GM23248 (cell line): Measurements from ENCODE around the gene COL6A3. TPM values are rescaled to one million over a fixed set of nuclear protein-coding genes. Genes with fewer than 3 reads are reported as not detected.

ENCODE experiments used
- DNase-seq: peaks from one replicate; pipeline ENCODE4 v3.0.0-alpha.2; 2015
- H2AFZ ChIP-seq: fragments of 200-600 bp; sonication (generic); 2 replicates; pipeline ENCODE4 v1.6.1; 2016; ENCODE audit warnings: antibody characterized with exemption
- H3F3A ChIP-seq: fragments of 200-600 bp; sonication (generic); 2 replicates; pipeline ENCODE4 v1.6.1; 2016; ENCODE audit warnings: mild to moderate bottlenecking, antibody characterized with exemption, mixed run types; ENCODE audit not compliant: insufficient read depth
- H3K27ac ChIP-seq: fragments of 200-600 bp; sonication (generic); 2 replicates; pipeline ENCODE4 v1.5.1; 2016; ENCODE audit warnings: mild to moderate bottlenecking
- H3K27me3 ChIP-seq: fragments of 200-600 bp; sonication (generic); replicated peaks from 2 replicates; pipeline ENCODE4 v1.6.1; 2016; ENCODE audit warnings: mild to moderate bottlenecking; ENCODE audit not compliant: insufficient read depth
- H3K36me3 ChIP-seq: fragments of 200-600 bp; sonication (generic); 2 replicates; pipeline ENCODE4 v1.6.1; 2016; ENCODE audit warnings: low read depth, mild to moderate bottlenecking
- H3K4me1 ChIP-seq: fragments of 200-600 bp; sonication (generic); 2 replicates; pipeline ENCODE4 v1.6.1; 2016; ENCODE audit warnings: mild to moderate bottlenecking; ENCODE audit not compliant: insufficient read depth
- H3K4me2 ChIP-seq: fragments of 200-600 bp; sonication (generic); one replicate; pipeline ENCODE4 v1.6.1; 2016; ENCODE audit warnings: mild to moderate bottlenecking; ENCODE audit not compliant: unreplicated experiment
- H3K4me3 ChIP-seq: fragments of 200-600 bp; sonication (generic); 2 replicates; pipeline ENCODE4 v1.5.1; 2016; ENCODE audit warnings: mild to moderate bottlenecking
- H3K79me2 ChIP-seq: fragments of 200-600 bp; sonication (generic); 2 replicates; pipeline ENCODE4 v1.6.1; 2016; ENCODE audit warnings: mild to moderate bottlenecking; ENCODE audit not compliant: insufficient read depth
- H3K9ac ChIP-seq: fragments of 200-600 bp; sonication (generic); 2 replicates; pipeline ENCODE4 v1.6.1; 2016; ENCODE audit warnings: mild to moderate bottlenecking
- H3K9me2 ChIP-seq: fragments of 200-600 bp; sonication (generic); 2 replicates; pipeline ENCODE4 v1.6.1; 2016; ENCODE audit warnings: mixed run types, mild to moderate bottlenecking, moderate library complexity; ENCODE audit not compliant: insufficient read depth
- H3K9me3 ChIP-seq: fragments of 200-600 bp; sonication (generic); one replicate; pipeline ENCODE4 v1.6.1; 2017; ENCODE audit warnings: low read depth
- H4K20me1 ChIP-seq: fragments of 200-600 bp; sonication (generic); 2 replicates; pipeline ENCODE4 v1.6.0; 2016; ENCODE audit not compliant: insufficient read depth
- EZH2 ChIP-seq: fragments of 200-600 bp; sonication (generic); IDR thresholded peaks from 2 replicates; pipeline ENCODE4 v1.6.1; 2018; ENCODE audit warnings: antibody characterized with exemption, mild to moderate bottlenecking; ENCODE audit not compliant: insufficient read depth, poor library complexity, severe bottlenecking
- EZH2phosphoT487 ChIP-seq: fragments of 200-600 bp; sonication (generic); IDR thresholded peaks from 2 replicates; pipeline ENCODE4 v1.6.1; 2018; ENCODE audit warnings: antibody characterized with exemption, moderate library complexity, mild to moderate bottlenecking, low read depth; ENCODE audit not compliant: insufficient read depth
- WGBS, 2 experiments: methylation state at CpG; one replicate each; pipeline ENCODE4 v1.1.6; 2015 to 2017; ENCODE audit warnings: low lambda C conversion rate in 2 of 2, low coverage in 1 of 2; ENCODE audit errors: missing lambda C conversion rate in 2 of 2; 5-methylcytosine and 5-hydroxymethylcytosine counted together
- in situ Hi-C: fragments of 300-500 bp; cut with MboI; formaldehyde crosslinking; loops from 2 replicates; pipeline ENCODE4 v1.15.0; 2020
- polyA plus RNA-seq: library from polyadenylated mRNA; unstranded; fragments of >200 nt; fragmentation: Nextera tagmentation; extraction: Ambion mirVana; gene quantifications from 2 replicates; pipeline ENCODE4 v1.2.1, GENCODE V29; 2016
- total RNA-seq: library from RNA; depleted of rRNA; stranded (reverse); fragments of >200 nt; shearing (Covaris generic); gene quantifications from 2 replicates; pipeline ENCODE4 v1.2.3, GENCODE V29; 2014

The COL6A3 gene
- total and polyA plus RNA-seq, 2 experiments from 2014 or later, result 344 to 1,362 TPM

DNA sequence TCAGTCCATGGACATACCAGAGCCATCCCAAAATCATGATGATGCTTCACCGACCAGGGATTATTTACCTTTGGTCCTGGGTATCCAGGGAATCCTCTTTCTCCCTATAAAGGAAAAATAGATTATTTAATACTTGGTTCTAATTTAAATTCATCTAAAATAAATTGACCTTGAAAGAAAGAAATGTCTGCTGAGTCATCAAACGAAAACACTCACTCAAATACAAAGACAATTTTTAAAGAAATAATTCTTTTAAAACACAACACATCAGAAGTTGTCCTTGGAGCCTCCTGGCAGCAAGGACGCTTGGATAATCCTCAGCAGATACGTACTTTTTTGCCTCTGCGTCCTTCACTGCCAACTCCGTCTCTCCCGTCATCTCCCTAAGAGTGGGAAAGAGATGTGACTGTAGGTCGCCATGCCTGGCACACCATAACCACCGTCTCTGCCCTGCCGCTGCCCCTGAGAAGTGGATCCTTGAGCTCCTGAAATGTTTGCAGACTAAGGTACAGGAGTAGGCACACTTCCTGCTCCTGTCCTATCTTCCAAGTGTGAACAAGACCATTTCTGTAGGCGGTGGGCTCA lies 65.6 kb downstream of the COL6A3 start:
- no peak for TF ChIP-seq EZH2phosphoT487
- TF ChIP-seq EZH2, result no peak
- Histone ChIP-seq H3K36me3 (peaks cover 100% of the 10 kb centered on the region), H4K20me1 (no peaks in the 10 kb centered on the region), H2AFZ (no peak overlapping the region), H3K79me2 (peaks cover 88% of the 10 kb centered on the region), H3F3A (peaks cover 100% of the 10 kb centered on the region), H3K27ac (peak overlapping the region; percentile 11; the same call in 1 of the 2 replicates), H3K27me3 (no peaks in the 10 kb centered on the region), H3K9me2 (no peaks in the 10 kb centered on the region), H3K9ac (no peak overlapping the region), H3K4me1 (peaks cover 9% of the 10 kb centered on the region; the same call in 1 of the 2 replicates), H3K4me2 (no peak overlapping the region), H3K4me3 (no peak overlapping the region), H3K9me3 (no peaks in the 10 kb centered on the region)
- DNase-seq, result no peak
- 92 to 93% methylated on average over 11 of the region's 11 CpGs for WGBS, 2 experiments
- in situ Hi-C loops, result no loop called here

DNA sequence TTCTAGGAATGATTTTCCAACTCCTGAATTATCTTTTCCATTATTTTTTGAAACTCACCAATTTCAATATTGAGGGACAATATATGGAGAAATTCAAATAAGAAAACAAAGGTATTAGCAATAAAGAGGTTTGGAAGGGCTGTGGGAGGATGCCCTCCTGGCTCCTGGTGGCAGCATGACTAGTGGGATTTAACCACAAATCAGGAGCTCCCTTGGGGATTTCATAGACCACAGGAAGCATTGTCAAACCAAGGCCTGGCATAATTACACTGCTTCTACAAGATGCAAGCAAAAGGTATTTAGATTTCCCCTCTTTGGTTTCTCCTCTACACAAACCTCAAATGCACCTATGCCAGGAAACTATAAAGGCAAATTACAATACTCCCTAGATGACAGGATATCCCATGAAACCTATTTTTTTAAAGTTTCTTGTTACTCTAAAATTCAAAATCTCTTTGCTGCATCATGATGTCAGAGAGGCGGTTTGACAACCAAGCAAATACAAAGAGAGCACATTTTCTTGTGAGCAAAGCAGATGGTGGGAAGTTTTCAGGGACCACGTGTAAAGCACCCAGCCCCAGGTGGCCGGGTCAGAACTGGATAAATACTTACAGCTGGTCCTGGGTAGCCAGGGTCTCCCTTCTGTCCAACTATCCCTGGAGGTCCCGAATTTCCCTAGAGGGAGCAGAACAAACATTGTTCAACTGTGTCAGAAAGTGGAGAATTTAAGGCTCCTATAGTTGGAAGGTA lies 67.9 kb downstream of the COL6A3 start:
- Histone ChIP-seq H3K79me2 (peaks cover 86% of the 10 kb centered on the region), H3K27ac (peak overlapping the region; percentile 53), H2AFZ (no peak overlapping the region), H3K9me2 (no peaks in the 10 kb centered on the region), H3K4me2 (no peak overlapping the region), H3K36me3 (peaks cover 95% of the 10 kb centered on the region), H3K4me1 (peaks cover 9% of the 10 kb centered on the region; the same call in 1 of the 2 replicates), H3K9me3 (no peaks in the 10 kb centered on the region), H3K4me3 (no peak overlapping the region), H4K20me1 (no peaks in the 10 kb centered on the region), H3F3A (peaks cover 98% of the 10 kb centered on the region), H3K9ac (peak overlapping the region; percentile 11; the same call in 1 of the 2 replicates), H3K27me3 (no peaks in the 10 kb centered on the region)
- peak; percentile 71 for DNase-seq
- in situ Hi-C loops, result no loop called here
- WGBS, 2 experiments, result 83 to 84% methylated on average over 4 of the region's 4 CpGs
- TF ChIP-seq EZH2, result no peak
- no peak for TF ChIP-seq EZH2phosphoT487

DNA sequence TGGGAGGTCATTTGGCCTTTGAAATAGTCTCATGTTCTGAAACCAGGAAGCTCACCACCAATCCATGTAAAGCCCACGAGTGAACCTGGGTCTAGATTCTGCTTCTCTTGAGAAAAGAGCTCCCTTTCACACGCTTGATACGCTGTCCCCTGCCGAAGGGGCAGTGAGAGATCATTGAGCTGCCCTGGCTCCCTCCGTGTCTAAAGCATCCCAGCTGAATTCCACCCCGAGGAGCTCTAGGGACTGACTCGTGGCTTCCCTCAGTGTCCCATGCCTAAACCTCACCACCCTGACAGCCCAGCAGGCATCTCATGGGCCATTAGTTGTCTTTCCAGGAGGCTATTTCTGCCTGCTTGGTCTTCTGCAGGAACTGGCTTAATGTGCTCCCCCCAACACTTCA lies 68.6 kb downstream of the COL6A3 start:
- H3K27ac ChIP-seq, result peak overlapping the region; percentile 53
- H4K20me1 ChIP-seq, result no peaks in the 10 kb centered on the region
- peaks cover 9% of the 10 kb centered on the region; the same call in 1 of the 2 replicates for H3K4me1 ChIP-seq
- no peak overlapping the region for H2AFZ ChIP-seq
- no peak overlapping the region for H3K4me2 ChIP-seq
- DNase-seq, result no peak
- H3K9ac ChIP-seq, result peak overlapping the region; percentile 11; the same call in 1 of the 2 replicates
- WGBS, 2 experiments, result 96 to 98% methylated on average over 5 to 7 of the region's 7 CpGs
- in situ Hi-C loops, result no loop called here
- H3K4me3 ChIP-seq, result no peak overlapping the region
- TF ChIP-seq EZH2 (no peak), EZH2phosphoT487 (no peak)
- peaks cover 95% of the 10 kb centered on the region for H3K36me3 ChIP-seq
- H3K27me3 ChIP-seq, result no peaks in the 10 kb centered on the region
- no peaks in the 10 kb centered on the region for H3K9me3 ChIP-seq
- no peaks in the 10 kb centered on the region for H3K9me2 ChIP-seq
- peaks cover 86% of the 10 kb centered on the region for H3K79me2 ChIP-seq
- peaks cover 98% of the 10 kb centered on the region for H3F3A ChIP-seq

DNA sequence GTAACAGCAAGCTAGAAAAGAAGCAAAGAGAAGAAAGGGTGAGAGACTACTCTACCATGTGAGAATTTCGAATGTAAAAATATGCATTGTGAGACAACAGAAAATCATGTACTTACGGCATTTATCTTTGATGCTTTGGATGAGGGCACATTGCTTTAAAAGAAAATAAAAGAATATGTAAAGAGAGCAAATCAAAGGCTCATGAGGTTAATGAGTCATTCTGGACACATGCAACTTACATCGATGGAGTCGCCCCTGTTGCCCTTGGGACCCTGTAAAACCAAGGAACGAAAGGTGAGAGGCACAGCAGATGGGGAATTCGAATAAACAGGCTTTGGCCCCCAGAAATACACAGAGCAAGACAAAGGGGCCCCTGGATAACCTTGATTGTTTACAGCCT lies 69.0 kb downstream of the COL6A3 start:
- peak overlapping the region; percentile 53 for H3K27ac ChIP-seq
- no peak for DNase-seq

More for the DNA sequence above, 69.0 kb downstream of the COL6A3 start:
- in situ Hi-C loops, result no loop called here
- H3K4me3 ChIP-seq, result no peak overlapping the region
- no peak overlapping the region for H2AFZ ChIP-seq
- H3K9me2 ChIP-seq, result no peaks in the 10 kb centered on the region
- H3F3A ChIP-seq, result peaks cover 98% of the 10 kb centered on the region
- H3K27me3 ChIP-seq, result no peaks in the 10 kb centered on the region
- H3K9ac ChIP-seq, result no peak overlapping the region
- peaks cover 86% of the 10 kb centered on the region for H3K79me2 ChIP-seq
- no peaks in the 10 kb centered on the region for H3K9me3 ChIP-seq
- H3K36me3 ChIP-seq, result peaks cover 95% of the 10 kb centered on the region
- TF ChIP-seq EZH2phosphoT487, result no peak
- TF ChIP-seq EZH2, result no peak
- H4K20me1 ChIP-seq, result no peaks in the 10 kb centered on the region
- WGBS, 2 experiments, result 85 to 87% methylated on average over 6 of the region's 6 CpGs
- peaks cover 9% of the 10 kb centered on the region; the same call in 1 of the 2 replicates for H3K4me1 ChIP-seq
- no peak overlapping the region for H3K4me2 ChIP-seq
